Naive thymus-derived CD8-positive, alpha-beta T cell (primary cell): ENCODE measurements around the gene NPPB. TPM values are rescaled to one million over a fixed set of nuclear protein-coding genes. Genes with fewer than 3 reads are reported as not detected.
A peak's percentile ranks its signal among the peaks of the same experiment; 100 is the strongest.

Experiments
- ATAC-seq, 2 donors: fragments of 150-1000 bp; cut with Tn5 transposase in 1 of 2; sonication (Bioruptor Pico), chemical (Tn5 transposase) in 1 of 2; 1 replicate in 1 of 2; 2 replicates in 1 of 2; pipeline ENCODE4 v1.10.0; 2021; ENCODE audit warnings: mild to moderate bottlenecking in 2 of 2, moderate library complexity in 2 of 2
- POLR2A ChIA-PET: fragments of 350-600 bp; sonication (Branson Sonifier 250); formaldehyde crosslinking; loops from one replicate; lab custom pipeline; 2021; ENCODE audit warnings: antibody characterized with exemption; lab: Charles Lee
- DNase-seq, 10 donors: peaks; one replicate each; pipeline versions ENCODE4 v3.0.0 to v3.0.0-alpha.2; 2020 to 2022
- H3K27ac Mint-ChIP-seq, 10 donors: one replicate each; pipeline ENCODE4 v1.8.0; 2020 to 2022; ENCODE audit warnings: mild to moderate bottlenecking in 10 of 10, mixed read lengths in 10 of 10, moderate library complexity in 4 of 10, inconsistent platforms in 1 of 10
- H3K27me3 Mint-ChIP-seq, 5 donors: one replicate each; pipeline ENCODE4 v1.8.0; 2021 to 2022; ENCODE audit warnings: mixed read lengths in 5 of 5
- H3K36me3 Mint-ChIP-seq, 3 donors: one replicate each; pipeline ENCODE4 v1.8.0; 2020 to 2022; ENCODE audit warnings: mixed read lengths in 3 of 3, mild to moderate bottlenecking in 2 of 3, inconsistent platforms in 1 of 3
- H3K4me1 Mint-ChIP-seq, 4 donors: one replicate each; pipeline ENCODE4 v1.8.0; 2021 to 2022; ENCODE audit warnings: mixed read lengths in 4 of 4
- H3K4me3 Mint-ChIP-seq, 10 donors: one replicate each; pipeline ENCODE4 v1.8.0; 2020 to 2022; ENCODE audit warnings: mild to moderate bottlenecking in 10 of 10, mixed read lengths in 10 of 10, moderate library complexity in 6 of 10, inconsistent platforms in 1 of 10
- H3K9me3 Mint-ChIP-seq, 9 donors: one replicate each; pipeline ENCODE4 v1.8.0; 2020 to 2022; ENCODE audit warnings: mixed read lengths in 9 of 9, mild to moderate bottlenecking in 3 of 9, inconsistent platforms in 1 of 9, moderate library complexity in 1 of 9
- polyA plus RNA-seq, 3 donors: library from polyadenylated mRNA; unstranded; fragments of 300-500 nt; fragmentation: Illumina TruSeq; gene quantifications; one replicate each; pipeline ENCODE4 v1.2.3, GENCODE V29; 2021
- total RNA-seq, 8 experiments: library from RNA in 2 of 8; stranded (reverse) in 2 of 8; gene quantifications; one replicate each; pipeline ENCODE4 v1.2.3 and lab custom pipeline; 2021 to 2026

NPPB gene
- total and polyA plus RNA-seq, 5 experiments from 2014 or later: not detected

GRCh38 chr1:11879311-11880180 is 20.8 kb upstream of the NPPB start:
- no peak overlapping the region for H3K4me3 Mint-ChIP-seq
- no peaks in the 10 kb centered on the region for H3K9me3 Mint-ChIP-seq
- peaks cover 5 to 27% (median 16%) of the 10 kb centered on the region in 5 donors for H3K27me3 Mint-ChIP-seq
- peaks cover 0 to 5% (median 0%) of the 10 kb centered on the region in 4 donors for H3K4me1 Mint-ChIP-seq
- POLR2A ChIA-PET: interaction anchor here (0.6 kb wide), 1 partner anchor 11 kb away, joined by 6 read pairs; no protein-coding TSS in a partner anchor
- no peak overlapping the region for H3K27ac Mint-ChIP-seq
- no peaks in the 10 kb centered on the region for H3K36me3 Mint-ChIP-seq
- ATAC-seq (no peak), DNase-seq (no peak)

DNA sequence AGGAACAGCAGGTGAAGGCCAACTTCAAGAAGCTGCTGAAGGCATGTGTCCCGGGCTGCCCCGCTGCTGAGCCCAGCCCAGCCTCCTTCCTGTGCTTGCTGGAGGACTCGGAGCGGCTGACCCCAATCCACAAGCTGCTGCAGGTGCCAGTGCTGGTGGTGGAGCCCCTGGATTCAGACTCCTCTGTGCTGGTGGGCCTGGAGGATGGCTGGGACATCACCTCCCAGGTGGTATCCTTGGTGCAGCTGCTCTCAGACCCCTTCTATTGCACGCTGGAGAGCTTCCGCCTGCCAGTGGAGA is 20.1 kb upstream of the NPPB start:
- Mint-ChIP-seq H3K27me3 (peaks cover 8 to 34% (median 18%) of the 10 kb centered on the region in 5 donors), H3K27ac (no peak overlapping the region), H3K4me1 (peaks cover 0 to 5% (median 0%) of the 10 kb centered on the region in 4 donors), H3K36me3 (no peaks in the 10 kb centered on the region), H3K4me3 (no peak overlapping the region), H3K9me3 (no peaks in the 10 kb centered on the region)
- POLR2A ChIA-PET: no interaction called here
- ATAC-seq (no peak), DNase-seq (no peak)

GRCh38 chr1:11878081-11878890 is 19.5 kb upstream of the NPPB start:
- DNase-seq (no peak), ATAC-seq (no peak)
- Mint-ChIP-seq H3K27me3 (peaks cover 9 to 36% (median 20%) of the 10 kb centered on the region in 5 donors), H3K36me3 (no peaks in the 10 kb centered on the region), H3K4me3 (no peak overlapping the region), H3K4me1 (peaks cover 0 to 5% (median 0%) of the 10 kb centered on the region in 4 donors), H3K9me3 (no peaks in the 10 kb centered on the region), H3K27ac (no peak overlapping the region)
- POLR2A ChIA-PET: no interaction called here

GRCh38 chr1:11877074-11877473 is 18.3 kb upstream of the NPPB start:
- H3K27ac Mint-ChIP-seq: no peak overlapping the region
- DNase-seq (no peak), ATAC-seq (no peak)
- no peaks in the 10 kb centered on the region for H3K4me1 Mint-ChIP-seq
- H3K27me3 Mint-ChIP-seq: peaks cover 7 to 25% (median 20%) of the 10 kb centered on the region in 5 donors
- no peaks in the 10 kb centered on the region for H3K9me3 Mint-ChIP-seq
- H3K36me3 Mint-ChIP-seq: no peaks in the 10 kb centered on the region
- H3K4me3 Mint-ChIP-seq: no peak overlapping the region
- POLR2A ChIA-PET: no interaction called here

DNA sequence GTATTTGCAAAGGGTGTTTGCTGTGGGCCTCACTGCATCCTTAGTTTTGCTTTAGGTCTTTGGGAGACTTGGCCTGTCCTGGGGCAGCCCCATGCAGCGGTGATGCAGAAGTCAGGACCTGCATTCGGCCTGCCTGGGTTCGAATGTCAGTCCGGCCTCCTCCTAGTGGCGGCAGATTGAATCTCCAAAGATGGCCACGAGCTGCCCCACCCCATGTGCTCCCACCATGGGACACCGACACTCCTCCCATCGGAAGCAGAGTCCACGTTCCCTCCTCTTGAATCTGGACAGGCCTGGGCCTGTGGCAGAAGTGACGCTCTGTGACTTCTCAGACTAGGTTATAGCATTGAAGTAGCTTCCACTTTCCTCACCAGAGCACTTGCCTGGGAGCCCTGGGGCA is 16.3 kb upstream of the NPPB start:
- no peaks in the 10 kb centered on the region for H3K4me1 Mint-ChIP-seq
- no peak for ATAC-seq
- POLR2A ChIA-PET: no interaction called here
- H3K36me3 Mint-ChIP-seq: no peaks in the 10 kb centered on the region
- no peak overlapping the region for H3K27ac Mint-ChIP-seq
- H3K9me3 Mint-ChIP-seq: no peaks in the 10 kb centered on the region
- H3K4me3 Mint-ChIP-seq: no peak overlapping the region
- DNase-seq: no peak
- peaks cover 12 to 25% (median 17%) of the 10 kb centered on the region in 5 donors for H3K27me3 Mint-ChIP-seq

GRCh38 chr1:11874624-11875023 is 15.9 kb upstream of the NPPB start:
- Mint-ChIP-seq H3K9me3 (no peaks in the 10 kb centered on the region), H3K27me3 (peaks cover 12 to 28% (median 19%) of the 10 kb centered on the region in 5 donors), H3K4me1 (no peaks in the 10 kb centered on the region), H3K4me3 (no peak overlapping the region), H3K27ac (peak overlapping the region in 1 of 10 donors; percentile 15), H3K36me3 (no peaks in the 10 kb centered on the region)
- no peak for ATAC-seq
- POLR2A ChIA-PET: no interaction called here
- DNase-seq: no peak

- Mint-ChIP-seq H3K27me3 (peaks cover 12 to 28% (median 22%) of the 10 kb centered on the region in 5 donors), H3K4me3 (no peak overlapping the region), H3K27ac (peak overlapping the region in 1 of 10 donors; percentile 15), H3K9me3 (no peaks in the 10 kb centered on the region), H3K4me1 (no peaks in the 10 kb centered on the region), H3K36me3 (no peaks in the 10 kb centered on the region)
- POLR2A ChIA-PET: no interaction called here
- ATAC-seq (no peak), DNase-seq (no peak)
Measured at GRCh38 chr1:11874258-11874562, 15.5 kb upstream of the NPPB start.

DNA sequence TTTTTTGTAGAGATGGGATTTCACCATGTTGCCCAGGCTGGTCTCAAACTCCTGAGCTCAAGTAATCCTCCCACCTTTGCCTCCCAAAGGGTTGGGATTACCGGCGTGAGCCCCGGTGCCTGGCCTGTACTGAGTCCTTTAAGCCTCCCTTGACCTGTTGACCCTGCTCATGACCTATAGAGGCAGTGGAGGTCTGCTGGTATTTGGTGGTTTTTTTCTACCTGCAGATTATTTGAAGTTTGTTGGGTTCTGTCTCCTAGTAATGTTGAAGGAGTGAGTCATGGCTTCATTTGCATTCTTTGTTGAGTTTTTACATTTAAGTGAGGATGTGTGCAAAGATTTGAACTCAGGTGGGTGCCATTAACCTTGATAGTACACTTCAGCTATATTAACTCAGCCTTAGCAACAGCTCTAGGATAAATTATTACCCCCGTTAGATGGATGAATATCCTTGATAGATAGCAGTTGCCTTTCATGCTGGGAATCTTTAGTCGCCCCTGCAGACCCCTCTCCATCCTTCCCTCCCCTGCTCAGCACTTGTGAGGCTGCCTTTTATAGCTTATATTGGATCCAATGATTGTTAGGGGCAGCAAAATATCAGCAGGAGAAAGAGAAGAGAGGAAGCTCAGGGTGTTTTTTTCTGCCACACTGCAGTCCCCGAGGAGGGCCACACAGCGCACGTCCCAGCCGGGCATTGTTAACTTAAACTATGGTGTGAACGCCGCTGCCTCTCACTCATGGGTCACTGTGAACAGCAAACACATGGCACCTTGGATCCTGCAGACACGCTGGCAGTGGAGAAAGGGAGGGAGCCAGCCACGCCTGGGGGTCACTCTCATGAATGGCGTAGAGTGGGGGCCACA is 14.9 kb upstream of the NPPB start:
- Mint-ChIP-seq H3K27me3 (peaks cover 12 to 30% (median 18%) of the 10 kb centered on the region in 5 donors), H3K4me3 (no peak overlapping the region), H3K4me1 (no peaks in the 10 kb centered on the region), H3K27ac (no peak overlapping the region), H3K36me3 (no peaks in the 10 kb centered on the region), H3K9me3 (no peaks in the 10 kb centered on the region)
- POLR2A ChIA-PET: no interaction called here
- DNase-seq: no peak
- no peak for ATAC-seq

GRCh38 chr1:11872545-11872944 is 13.8 kb upstream of the NPPB start:
- no peaks in the 10 kb centered on the region for H3K4me1 Mint-ChIP-seq
- H3K4me3 Mint-ChIP-seq: no peak overlapping the region
- no peak for ATAC-seq
- no peaks in the 10 kb centered on the region for H3K9me3 Mint-ChIP-seq
- H3K27ac Mint-ChIP-seq: no peak overlapping the region
- DNase-seq: no peak
- H3K27me3 Mint-ChIP-seq: peaks cover 12 to 28% (median 18%) of the 10 kb centered on the region in 5 donors
- H3K36me3 Mint-ChIP-seq: no peaks in the 10 kb centered on the region
- POLR2A ChIA-PET: no interaction called here

DNA sequence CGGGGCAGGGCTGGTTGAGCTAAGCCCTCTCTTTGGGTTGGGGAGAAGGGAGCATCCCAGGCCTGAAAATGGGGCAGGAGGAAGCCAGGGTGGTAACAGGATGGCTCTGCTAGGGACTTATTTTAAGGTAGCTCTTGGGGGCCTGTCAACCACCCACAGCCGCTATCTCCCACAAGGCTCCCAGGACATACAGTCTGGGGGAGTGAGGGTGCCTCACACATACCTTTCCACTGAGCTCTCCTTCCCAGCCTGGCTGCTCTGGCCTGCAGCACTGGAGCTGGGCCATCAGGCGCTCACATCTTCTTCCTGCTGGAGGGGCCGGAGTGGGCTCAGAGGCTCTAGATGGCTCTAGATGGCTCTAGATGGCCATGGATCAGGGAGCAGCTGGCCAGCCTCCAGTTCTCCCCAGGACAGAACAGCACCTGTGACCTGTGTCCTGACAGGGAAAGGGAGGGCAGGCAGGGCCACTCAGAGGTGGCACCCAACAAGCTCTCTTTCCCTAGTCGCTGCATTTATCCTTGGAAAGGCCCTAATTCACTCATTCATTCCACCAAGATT is 11.0 kb upstream of the NPPB start:
- peak overlapping the region in 1 of 10 donors; percentile 5 for H3K27ac Mint-ChIP-seq
- H3K4me3 Mint-ChIP-seq: no peak overlapping the region
- POLR2A ChIA-PET: no interaction called here
- no peak for ATAC-seq
- H3K36me3 Mint-ChIP-seq: no peaks in the 10 kb centered on the region
- no peaks in the 10 kb centered on the region for H3K4me1 Mint-ChIP-seq
- no peak for DNase-seq
- H3K9me3 Mint-ChIP-seq: no peaks in the 10 kb centered on the region
- H3K27me3 Mint-ChIP-seq: peaks cover 11 to 28% (median 14%) of the 10 kb centered on the region in 5 donors

DNA sequence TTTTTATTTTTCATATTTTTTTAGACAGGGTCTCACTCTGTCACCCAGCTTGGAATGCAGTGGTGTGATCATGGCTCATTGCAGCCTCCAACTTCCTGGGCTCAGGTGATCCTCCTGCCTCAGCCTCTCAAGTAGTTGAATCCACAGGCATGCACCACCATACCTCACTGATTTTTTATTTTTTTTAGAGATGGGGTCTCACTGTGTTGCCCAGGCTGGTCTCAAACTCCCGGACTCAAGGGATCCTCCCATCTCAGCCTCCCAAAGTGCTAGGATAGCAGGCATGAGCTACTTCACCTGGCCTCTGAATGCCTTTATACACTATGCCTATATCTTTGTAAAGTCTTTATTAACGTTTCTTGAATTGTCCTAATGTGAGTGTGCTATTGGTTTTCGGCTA is 10.4 kb upstream of the NPPB start:
- Mint-ChIP-seq H3K4me1 (no peaks in the 10 kb centered on the region), H3K36me3 (no peaks in the 10 kb centered on the region), H3K4me3 (no peak overlapping the region), H3K27me3 (peaks cover 11 to 23% (median 16%) of the 10 kb centered on the region in 5 donors), H3K9me3 (no peaks in the 10 kb centered on the region), H3K27ac (no peak overlapping the region)
- no peak for DNase-seq
- ATAC-seq: no peak
- POLR2A ChIA-PET: no interaction called here

GRCh38 chr1:11868331-11868980 is 9.7 kb upstream of the NPPB start:
- DNase-seq: no peak
- Mint-ChIP-seq H3K27ac (no peak overlapping the region), H3K4me1 (no peaks in the 10 kb centered on the region), H3K36me3 (no peaks in the 10 kb centered on the region), H3K4me3 (no peak overlapping the region), H3K27me3 (peaks cover 10 to 19% (median 14%) of the 10 kb centered on the region in 5 donors), H3K9me3 (no peaks in the 10 kb centered on the region)
- POLR2A ChIA-PET: no interaction called here
- no peak for ATAC-seq
